GM21825 (cell line): ENCODE data around the gene NELFB.

Source experiments
- ATAC-seq: cut with Tn5 transposase; IDR thresholded peaks from one replicate; pipeline ENCODE4 v1.9.1; 2021; ENCODE audit warnings: mild to moderate bottlenecking, moderate library complexity; ENCODE audit not compliant: unreplicated experiment

NELFB gene

DNA sequence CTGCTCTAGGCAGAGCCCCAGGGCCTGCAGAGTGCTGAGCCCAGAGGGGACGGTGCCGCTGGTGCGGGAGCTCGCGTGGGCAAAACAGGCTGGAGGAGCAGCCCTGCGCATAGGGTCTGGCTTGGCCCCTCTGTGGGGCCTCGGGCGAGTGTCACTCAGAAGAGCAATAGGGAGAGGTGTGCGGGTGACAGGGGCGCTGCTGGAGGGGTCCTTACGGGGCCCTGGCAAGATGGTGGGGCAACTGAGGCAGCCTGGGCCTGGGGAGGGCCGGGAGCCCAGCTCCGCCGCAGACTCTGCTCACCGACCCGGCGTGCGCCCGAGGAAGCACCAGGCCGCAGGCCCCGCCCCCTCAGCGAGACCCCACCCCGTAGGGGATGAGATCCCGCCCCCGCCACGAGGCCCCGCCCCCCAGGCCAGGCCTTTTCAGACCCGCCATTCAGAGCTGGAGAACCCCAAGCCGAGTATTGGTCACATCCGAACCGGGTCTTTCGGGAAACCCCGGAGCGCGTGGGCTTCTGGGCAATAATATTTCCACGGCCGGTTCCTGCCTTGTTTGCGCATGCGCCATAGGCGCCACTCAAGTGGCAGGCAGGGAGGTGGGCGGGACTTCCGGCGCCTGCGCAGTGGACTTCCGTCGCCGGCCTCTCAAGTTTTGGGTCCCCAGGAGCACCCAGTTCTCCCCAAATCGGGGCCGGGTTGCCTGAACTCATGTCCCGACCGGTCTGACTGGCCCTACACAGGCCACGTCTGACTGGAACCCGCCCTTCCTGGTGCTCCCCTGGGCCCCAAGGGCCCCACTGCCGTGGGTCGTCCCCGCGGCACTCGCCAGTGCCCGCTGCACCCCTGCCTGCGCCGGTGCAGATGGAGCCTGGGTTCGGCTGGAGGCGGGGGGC, 31.8 kb upstream of the NELFB start:
- peak; percentile 51 for ATAC-seq

DNA sequence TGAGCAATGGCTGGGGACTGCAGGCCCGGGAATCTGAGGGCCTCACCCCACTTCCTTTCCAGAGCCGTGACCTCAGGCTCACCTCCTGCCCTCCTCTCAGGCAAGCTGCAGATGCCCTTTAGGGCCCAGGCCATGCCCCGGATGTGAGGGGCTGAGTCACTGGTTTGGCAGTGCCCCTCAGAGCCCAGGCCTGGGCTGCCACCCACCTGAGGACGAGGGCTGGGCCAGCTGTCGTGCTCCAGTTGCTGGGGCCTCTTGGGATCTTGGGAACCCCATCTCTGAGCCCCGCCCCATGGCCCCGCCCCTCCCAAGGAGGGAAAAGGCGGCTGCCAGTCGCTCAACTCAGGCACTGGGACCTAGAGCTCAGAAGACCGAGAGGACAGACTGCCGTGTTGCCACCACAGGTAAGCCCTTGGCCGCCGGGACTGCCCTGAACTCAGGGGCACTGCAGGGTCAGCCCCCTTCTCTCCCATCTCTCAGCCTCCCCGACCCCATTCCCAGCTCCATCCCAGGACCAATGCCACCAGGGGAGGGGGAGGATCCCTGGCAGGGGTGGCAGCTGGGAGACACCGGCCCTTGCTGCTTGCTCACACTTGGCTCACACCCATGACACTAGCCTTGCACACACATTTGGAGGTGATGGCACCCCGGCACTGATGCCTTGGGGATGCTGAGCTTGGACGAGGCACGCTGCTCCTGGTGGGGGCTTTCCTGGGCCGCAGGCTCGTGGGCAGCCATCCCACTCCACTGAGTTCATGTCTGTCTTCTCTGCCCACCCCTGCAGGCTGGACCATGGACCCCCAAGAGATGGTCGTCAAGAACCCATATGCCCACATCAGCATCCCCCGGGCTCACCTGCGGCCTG, 30.1 kb upstream of the NELFB start, which contains the start of gene CYSRT1:
TSS of gene CYSRT1 (plus strand) at position 345 of the 865 bp plus-strand sequence. CDS start at position 793, 448 bp downstream.
- no peak for ATAC-seq

GRCh38 chr9:137225699-137226331, 29.3 kb upstream of the NELFB start:
- no peak for ATAC-seq

DNA sequence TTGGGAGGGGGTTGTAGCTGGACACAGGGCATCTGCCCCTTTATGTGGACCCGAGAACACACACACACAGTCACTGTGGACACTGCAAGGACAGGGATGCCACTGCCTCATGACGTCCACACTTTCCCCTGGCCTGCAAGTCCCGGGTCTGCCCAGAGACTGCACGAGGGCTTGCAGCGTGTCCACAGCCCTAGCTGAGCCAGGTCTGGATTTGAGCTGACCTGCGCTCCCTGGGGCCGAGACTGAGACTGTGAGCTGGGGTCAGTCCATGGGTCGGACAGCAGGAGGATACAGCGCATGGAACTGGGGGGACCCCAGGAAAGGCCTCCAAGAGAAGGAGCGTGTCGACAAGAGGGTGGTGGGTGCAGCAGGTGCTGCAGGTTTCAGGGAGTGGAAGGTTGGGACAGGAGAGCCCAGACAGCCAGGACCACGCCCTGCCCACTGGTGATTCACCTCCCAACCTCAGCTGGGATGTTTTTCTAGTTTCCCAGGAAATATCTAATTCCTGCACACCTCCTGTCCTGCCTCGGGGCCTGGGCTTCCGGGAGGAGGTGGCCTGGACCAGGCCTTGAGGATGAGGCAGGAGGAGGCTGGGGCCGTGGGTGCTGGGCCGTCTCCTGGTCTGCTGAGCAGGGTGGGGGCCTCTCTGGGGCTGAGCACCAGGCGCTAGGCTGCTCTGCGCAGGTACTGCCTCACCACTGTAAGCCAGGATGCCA, 28.6 kb upstream of the NELFB start:
- ATAC-seq = no peak

DNA sequence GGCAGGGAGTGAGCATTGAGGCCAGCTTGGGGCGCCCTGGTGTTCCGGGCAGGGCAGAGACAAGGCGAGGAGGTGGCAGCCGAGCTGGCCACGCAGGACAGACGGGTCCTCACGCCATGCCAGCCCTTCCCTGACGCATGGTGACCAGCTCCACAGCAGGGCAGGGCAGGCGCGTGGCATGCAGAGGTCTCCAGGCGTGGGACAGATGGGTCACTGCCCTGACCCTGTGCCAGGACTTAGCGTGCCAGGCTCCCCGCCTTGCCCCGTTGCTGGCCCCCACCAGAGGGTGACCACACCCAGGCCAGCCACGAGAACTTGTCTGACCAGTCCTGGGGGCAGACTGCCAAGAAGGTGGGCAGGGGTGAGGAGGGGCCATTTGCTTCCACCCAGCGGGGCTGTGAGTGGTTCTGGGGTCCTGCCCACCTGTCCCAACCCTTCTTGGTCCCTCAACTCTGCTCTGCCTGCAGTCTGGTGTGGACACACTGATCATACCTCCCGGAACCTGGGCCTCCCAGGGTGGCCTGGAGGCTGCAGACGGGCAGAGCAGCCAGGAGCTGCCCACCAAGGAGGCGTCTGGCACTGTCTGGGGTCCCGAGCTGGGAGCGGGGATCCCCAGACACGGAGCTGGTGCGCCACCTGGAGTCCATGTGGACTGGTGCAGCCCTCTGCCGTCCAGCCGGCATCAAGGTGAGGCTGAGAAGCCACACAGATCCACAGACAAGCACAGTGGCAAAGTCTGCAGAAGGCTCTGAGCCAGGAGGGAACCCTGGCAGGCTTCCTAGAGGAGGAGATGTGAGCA, 27.9 kb upstream of the NELFB start, which contains the start of gene RNF224:
TSS of gene RNF224 (plus strand) at position 449 of the 799 bp plus-strand sequence. CDS start 834 bp downstream, outside the sequence.
- ATAC-seq = no peak

GRCh38 chr9:137227853-137228505, 27.1 kb upstream of the NELFB start:
- ATAC-seq = no peak

DNA sequence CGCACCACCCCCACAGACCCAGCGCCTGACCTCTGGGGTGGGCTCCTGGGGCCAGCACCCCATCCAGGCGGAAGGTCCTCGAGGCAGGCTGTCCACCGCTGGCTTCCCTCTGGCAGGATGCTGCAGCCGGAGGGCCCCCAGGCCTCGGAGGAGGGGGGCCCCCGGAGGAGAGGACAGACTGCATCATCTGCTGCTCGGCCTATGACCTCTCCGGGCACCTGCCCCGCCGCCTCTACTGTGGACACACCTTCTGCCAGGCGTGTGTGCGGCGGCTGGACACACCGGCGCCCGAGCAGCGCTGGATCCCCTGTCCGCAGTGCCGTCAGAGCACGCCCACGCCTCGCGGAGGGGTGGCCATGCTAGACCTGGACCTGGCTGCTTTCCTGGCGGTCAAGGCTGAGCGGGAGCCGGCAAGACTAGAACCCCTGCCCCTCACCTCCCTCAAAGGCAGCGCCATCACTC, 26.6 kb upstream of the NELFB start:
- ATAC-seq = no peak

DNA sequence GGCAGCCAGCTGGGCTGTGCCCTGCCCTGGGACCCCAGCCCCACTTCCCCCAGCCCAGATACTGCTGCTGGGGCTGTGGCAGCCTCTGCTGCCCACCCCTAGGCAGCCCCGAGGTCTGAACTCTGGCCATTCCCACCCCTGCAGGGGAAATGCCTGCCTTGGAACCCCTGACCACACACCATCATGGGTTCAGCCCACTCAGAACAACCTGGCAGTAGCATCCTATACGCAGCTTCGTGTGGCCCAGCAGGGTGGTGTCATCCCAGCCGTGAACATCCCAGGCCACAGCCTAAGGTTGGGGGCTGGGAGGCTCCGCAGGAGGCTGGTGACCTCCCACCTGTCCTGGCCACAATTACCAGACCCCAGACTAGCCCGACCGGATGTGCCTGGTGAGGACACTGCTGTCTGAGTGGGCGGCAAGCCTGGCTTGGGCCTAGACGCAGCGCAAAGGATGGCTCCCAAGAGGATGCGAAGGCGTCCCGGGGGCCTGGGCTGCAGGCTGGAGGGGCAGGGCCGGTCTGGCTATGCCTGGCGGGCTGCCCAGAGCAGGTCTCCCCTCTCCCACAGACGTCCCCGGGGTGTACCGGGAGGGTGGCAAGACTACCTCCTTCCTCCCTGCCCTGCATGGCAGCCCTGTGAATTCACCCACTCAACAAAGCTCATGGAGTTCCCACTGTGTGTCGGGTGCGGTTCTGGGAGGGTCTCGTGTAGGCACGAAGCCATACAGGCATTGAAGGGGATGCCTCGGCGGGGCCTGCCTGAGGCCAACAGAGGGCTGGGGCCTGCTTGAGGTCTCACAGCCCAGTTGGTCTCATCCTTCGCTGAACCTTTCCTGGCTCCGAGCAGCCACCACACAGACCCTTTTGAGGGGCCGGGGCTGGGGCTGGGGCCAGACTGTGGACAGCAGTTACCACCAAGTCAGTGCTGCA, 25.9 kb upstream of the NELFB start:
- ATAC-seq = no peak

- no peak for ATAC-seq
Measured at GRCh38 chr9:137229903-137230704, 25.0 kb upstream of the NELFB start.

- ATAC-seq = no peak
Measured at GRCh38 chr9:137230705-137231371, 24.3 kb upstream of the NELFB start, which contains the start of gene SLC34A3. SLC34A3 (plus strand) TSS chr9:137230901; CDS start chr9:137231703, 802 bp downstream.

- ATAC-seq = no peak
Measured at GRCh38 chr9:137231372-137232039, 23.6 kb upstream of the NELFB start.

GRCh38 chr9:137232101-137232500, 23.0 kb upstream of the NELFB start:
- no peak for ATAC-seq

- no peak for ATAC-seq
Measured at GRCh38 chr9:137232510-137232909, 22.6 kb upstream of the NELFB start.

DNA sequence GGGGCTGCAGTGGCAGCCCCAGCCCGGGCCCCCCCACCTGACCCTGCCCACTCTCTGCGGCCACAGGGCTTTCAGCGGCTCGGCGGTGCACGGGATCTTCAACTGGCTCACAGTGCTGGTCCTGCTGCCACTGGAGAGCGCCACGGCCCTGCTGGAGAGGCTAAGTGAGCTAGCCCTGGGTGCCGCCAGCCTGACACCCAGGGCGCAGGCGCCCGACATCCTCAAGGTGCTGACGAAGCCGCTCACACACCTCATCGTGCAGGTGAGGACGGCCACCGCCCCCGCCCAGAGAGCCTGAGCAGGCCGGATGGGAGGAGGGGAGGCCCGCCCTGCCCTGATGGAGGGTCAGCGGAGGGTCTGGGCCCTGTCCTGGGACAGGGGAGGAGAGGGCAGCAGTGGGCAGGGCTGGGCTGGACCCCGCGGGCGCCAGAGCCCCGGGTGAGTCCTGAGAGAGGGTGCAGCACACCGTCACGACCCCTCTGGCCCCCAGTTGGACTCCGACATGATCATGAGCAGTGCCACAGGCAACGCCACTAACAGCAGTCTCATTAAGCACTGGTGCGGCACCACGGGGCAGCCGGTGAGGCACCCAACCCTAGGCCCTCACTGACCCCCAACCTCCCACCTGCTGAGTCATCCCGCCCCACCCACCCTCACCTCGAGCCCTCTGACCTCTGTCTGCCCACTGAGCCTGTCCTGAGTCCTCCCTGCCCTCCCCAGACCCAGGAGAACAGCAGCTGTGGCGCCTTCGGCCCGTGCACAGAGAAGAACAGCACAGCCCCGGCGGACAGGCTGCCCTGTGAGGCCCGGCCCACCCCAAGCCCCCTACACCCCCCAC, 21.8 kb upstream of the NELFB start:
- ATAC-seq = no peak
